Peyer's patch (tissue), 4 donors: ENCODE measurements around the gene DNAH12. TPM values are rescaled to one million over a fixed set of nuclear protein-coding genes. Genes with fewer than 3 reads are reported as not detected.

Source experiments
- DNase-seq, 3 donors: peaks; one replicate each; pipeline ENCODE4 v3.0.0-alpha.2; 2017 to 2019
- H3K27ac ChIP-seq, 4 donors: fragments of 200-600 bp; sonication (generic); one replicate each; pipeline ENCODE4 v1.5.1; 2016 to 2019
- H3K27me3 ChIP-seq, 2 donors: fragments of 200-600 bp; sonication (generic); one replicate each; pipeline ENCODE4 v1.5.1; 2019
- H3K36me3 ChIP-seq, 3 donors: fragments of 200-600 bp; sonication (generic); one replicate each; pipeline ENCODE4 v1.5.1; 2016 to 2019
- H3K4me1 ChIP-seq, 4 donors: fragments of 200-600 bp; sonication (generic); one replicate each; pipeline ENCODE4 v1.5.1; 2016 to 2019
- H3K4me3 ChIP-seq, 4 donors: fragments of 200-600 bp; sonication (generic); 1 replicate in 3 of 4; 2 replicates in 1 of 4; pipeline ENCODE4 v1.5.1; 2016 to 2019; ENCODE audit warnings: mild to moderate bottlenecking in 1 of 4
- H3K9me3 ChIP-seq, 4 donors: fragments of 200-600 bp; sonication (generic); one replicate each; pipeline ENCODE4 v1.5.1; 2016 to 2019; ENCODE audit warnings: mild to moderate bottlenecking in 1 of 4
- POLR2A ChIP-seq, 2 donors: fragments of 450-650 bp; IDR thresholded peaks; one replicate each; pipeline ENCODE4 v1.5.1; 2017; ENCODE audit warnings: antibody characterized with exemption in 2 of 2, mild to moderate bottlenecking in 2 of 2, moderate library complexity in 2 of 2
- total RNA-seq, 4 donors: library from RNA; depleted of rRNA; stranded (reverse); fragments of >200 nt; gene quantifications; one replicate each; pipeline ENCODE4 v1.1.0, GENCODE V29; 2016
- TF ChIP-seq, protein P1 (sequence below), 6 experiments: fragments of 450-650 bp in 4 of 6; fragments of 200-600 bp in 2 of 6; sonication (generic) in 1 of 6; IDR thresholded peaks; one replicate each; pipeline ENCODE4 v1.5.1; 2017 to 2019; ENCODE audit warnings: antibody characterized with exemption in 6 of 6, mild to moderate bottlenecking in 3 of 6, moderate library complexity in 1 of 6

DNAH12 gene
- total RNA-seq, 4 donors from 2014 or later: 0.13 to 0.35 TPM; not detected in 2

GRCh38 chr3:57569859-57570450, 25.8 kb upstream of the DNAH12 start:
- no peak for DNase-seq
- no peaks in the 10 kb centered on the region for H3K9me3 ChIP-seq
- H3K27me3 ChIP-seq: no peaks in the 10 kb centered on the region
- H3K4me3 ChIP-seq: no peak overlapping the region
- no peak for TF ChIP-seq POLR2A (IDR thresholded peaks at IDR 0.05)
- TF ChIP-seq, protein P1, sequence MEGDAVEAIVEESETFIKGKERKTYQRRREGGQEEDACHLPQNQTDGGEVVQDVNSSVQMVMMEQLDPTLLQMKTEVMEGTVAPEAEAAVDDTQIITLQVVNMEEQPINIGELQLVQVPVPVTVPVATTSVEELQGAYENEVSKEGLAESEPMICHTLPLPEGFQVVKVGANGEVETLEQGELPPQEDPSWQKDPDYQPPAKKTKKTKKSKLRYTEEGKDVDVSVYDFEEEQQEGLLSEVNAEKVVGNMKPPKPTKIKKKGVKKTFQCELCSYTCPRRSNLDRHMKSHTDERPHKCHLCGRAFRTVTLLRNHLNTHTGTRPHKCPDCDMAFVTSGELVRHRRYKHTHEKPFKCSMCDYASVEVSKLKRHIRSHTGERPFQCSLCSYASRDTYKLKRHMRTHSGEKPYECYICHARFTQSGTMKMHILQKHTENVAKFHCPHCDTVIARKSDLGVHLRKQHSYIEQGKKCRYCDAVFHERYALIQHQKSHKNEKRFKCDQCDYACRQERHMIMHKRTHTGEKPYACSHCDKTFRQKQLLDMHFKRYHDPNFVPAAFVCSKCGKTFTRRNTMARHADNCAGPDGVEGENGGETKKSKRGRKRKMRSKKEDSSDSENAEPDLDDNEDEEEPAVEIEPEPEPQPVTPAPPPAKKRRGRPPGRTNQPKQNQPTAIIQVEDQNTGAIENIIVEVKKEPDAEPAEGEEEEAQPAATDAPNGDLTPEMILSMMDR (IDR thresholded peaks at IDR 0.05): no peak
- no peaks in the 10 kb centered on the region for H3K4me1 ChIP-seq
- H3K36me3 ChIP-seq: peaks cover 0 to 73% (median 4%) of the 10 kb centered on the region in 3 donors
- H3K27ac ChIP-seq: no peak overlapping the region

GRCh38 chr3:57559526-57559925, 15.4 kb upstream of the DNAH12 start:
- H3K9me3 ChIP-seq: no peaks in the 10 kb centered on the region
- no peaks in the 10 kb centered on the region for H3K27me3 ChIP-seq
- no peak for DNase-seq
- peaks cover 0 to 23% (median 0%) of the 10 kb centered on the region in 3 donors for H3K36me3 ChIP-seq
- H3K4me3 ChIP-seq: no peak overlapping the region
- H3K4me1 ChIP-seq: peaks cover 0 to 32% (median 16%) of the 10 kb centered on the region in 4 donors
- no peak overlapping the region for H3K27ac ChIP-seq
- TF ChIP-seq POLR2A (IDR thresholded peaks at IDR 0.05): no peak
- TF ChIP-seq, protein P1 (IDR thresholded peaks at IDR 0.05): no peak

DNA sequence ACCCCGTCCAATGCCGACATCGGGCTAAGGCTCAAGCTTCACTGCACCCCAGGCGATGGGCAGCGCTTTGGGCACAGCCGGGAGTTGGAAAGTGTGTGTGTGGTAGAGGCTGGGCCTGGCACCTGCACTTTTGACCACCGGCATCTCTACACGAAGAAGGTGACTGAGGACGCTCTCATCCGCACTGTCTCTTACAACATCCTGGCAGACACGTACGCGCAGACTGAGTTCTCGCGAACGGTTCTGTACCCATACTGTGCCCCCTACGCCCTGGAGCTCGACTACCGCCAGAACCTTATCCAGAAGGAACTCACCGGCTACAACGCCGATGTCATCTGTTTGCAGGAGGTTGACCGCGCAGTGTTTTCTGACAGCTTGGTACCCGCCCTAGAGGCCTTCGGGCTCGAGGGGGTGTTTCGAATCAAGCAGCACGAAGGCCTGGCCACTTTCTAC, 13.0 kb upstream of the DNAH12 start:
- H3K36me3 ChIP-seq: peaks cover 0 to 20% (median 0%) of the 10 kb centered on the region in 3 donors

DNA sequence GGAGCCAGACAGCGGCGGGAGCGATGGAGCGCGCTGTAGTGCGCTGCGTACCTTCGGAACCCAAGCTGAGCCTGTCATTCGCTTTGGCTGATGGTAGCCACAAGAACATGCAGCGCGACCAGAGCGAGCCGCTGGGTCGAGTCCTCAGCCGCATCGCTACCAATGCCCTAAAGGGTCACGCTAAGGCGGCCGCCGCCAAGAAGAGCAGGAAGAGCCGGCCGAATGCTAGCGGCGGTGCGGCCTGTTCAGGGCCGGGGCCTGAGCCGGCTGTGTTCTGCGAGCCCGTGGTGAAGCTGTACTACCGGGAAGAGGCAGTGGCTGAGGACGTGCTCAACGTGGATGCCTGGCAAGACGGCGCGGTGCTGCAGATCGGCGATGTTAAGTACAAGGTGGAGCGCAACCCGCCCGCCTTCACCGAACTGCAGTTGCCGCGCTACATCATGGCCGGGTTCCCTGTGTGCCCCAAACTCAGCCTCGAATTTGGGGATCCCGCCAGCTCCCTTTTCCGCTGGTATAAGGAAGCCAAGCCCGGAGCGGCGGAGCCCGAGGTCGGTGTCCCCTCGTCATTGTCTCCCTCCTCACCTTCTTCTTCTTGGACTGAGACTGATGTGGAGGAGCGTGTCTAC, 12.4 kb upstream of the DNAH12 start:
- H3K27ac ChIP-seq: peak overlapping the region; percentile 89 to 92 (median 91)
- H3K4me3 ChIP-seq: peak overlapping the region; percentile 76 to 91 (median 86)
- no peaks in the 10 kb centered on the region for H3K27me3 ChIP-seq
- H3K4me1 ChIP-seq: peaks cover 0 to 32% (median 16%) of the 10 kb centered on the region in 4 donors
- DNase-seq: peak in 2 of 3 donors; percentile 27 to 54
- H3K36me3 ChIP-seq: peaks cover 0 to 20% (median 0%) of the 10 kb centered on the region in 3 donors
- TF ChIP-seq POLR2A (IDR thresholded peaks at IDR 0.05): no peak
- TF ChIP-seq, protein P1 (IDR thresholded peaks at IDR 0.05): no peak
- H3K9me3 ChIP-seq: no peaks in the 10 kb centered on the region

More for the DNA sequence above, 13.0 kb upstream of the DNAH12 start:
- no peak for TF ChIP-seq POLR2A (IDR thresholded peaks at IDR 0.05)
- TF ChIP-seq, protein P1 (IDR thresholded peaks at IDR 0.05): no peak
- H3K9me3 ChIP-seq: no peaks in the 10 kb centered on the region
- no peaks in the 10 kb centered on the region for H3K27me3 ChIP-seq
- peak overlapping the region; percentile 89 to 92 (median 91) for H3K27ac ChIP-seq
- peaks cover 0 to 32% (median 16%) of the 10 kb centered on the region in 4 donors for H3K4me1 ChIP-seq
- peak overlapping the region; percentile 76 to 91 (median 86) for H3K4me3 ChIP-seq
- peak; percentile 22 to 58 (median 57) for DNase-seq

DNA sequence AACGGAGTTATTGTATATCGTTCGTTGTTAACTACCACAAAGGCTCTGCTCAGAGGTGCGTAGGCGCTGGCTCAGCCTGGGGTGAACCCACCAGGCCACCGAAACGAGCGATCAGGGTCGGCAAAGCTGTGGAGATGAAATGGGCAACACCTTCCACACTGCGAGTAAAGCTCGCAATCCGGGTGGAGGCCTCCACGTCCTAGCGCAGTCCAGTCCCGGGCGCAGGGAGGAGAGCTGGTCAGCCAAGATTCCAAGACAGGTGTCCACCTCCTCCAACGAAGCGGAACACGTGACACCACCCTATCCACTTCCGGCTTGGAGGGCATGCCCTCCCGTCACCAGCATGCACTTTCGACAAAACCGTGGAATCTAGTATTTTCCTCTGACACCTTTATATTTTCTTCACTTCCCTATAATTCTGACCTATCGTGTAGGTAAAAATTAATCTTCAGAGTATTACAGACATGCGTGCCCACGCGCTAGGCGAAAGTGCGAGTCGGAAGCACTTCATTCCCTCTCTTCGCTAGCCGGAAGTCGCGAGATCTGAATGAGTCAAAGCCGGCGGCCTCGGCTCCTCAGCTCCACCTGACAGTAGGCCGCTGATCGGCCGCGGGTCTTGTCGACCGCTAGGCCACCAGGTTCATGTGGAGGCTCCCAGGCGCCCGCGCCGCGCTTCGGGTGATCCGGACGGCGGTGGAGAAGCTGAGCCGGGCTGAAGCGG, 11.8 kb upstream of the DNAH12 start, which contains the start of gene PDE12:
Gene PDE12 (plus strand): TSS at position 537 of the 721 bp plus-strand sequence. CDS start 106 bp downstream, at position 643.
- peak within 1 kb of the TSS; percentile 89 to 92 (median 91) for H3K27ac ChIP-seq
- H3K4me1 ChIP-seq: peaks cover 0 to 32% (median 16%) of the 10 kb centered on the region in 4 donors
- no peaks in the 10 kb centered on the region for H3K27me3 ChIP-seq
- peak; percentile 90 to 94 (median 90) for DNase-seq
- TF ChIP-seq, protein P1 (IDR thresholded peaks at IDR 0.05): no peak
- TF ChIP-seq POLR2A (IDR thresholded peaks at IDR 0.05): peak; percentile 68 to 71
- H3K36me3 ChIP-seq: peaks cover 0 to 20% (median 0%) of the 10 kb centered on the region in 3 donors
- H3K9me3 ChIP-seq: no peaks in the 10 kb centered on the region
- peak within 1 kb of the TSS; percentile 76 to 91 (median 86) for H3K4me3 ChIP-seq
